GM21528 (cell line): ENCODE results near the gene MED27.

Source experiments
- ATAC-seq: cut with Tn5 transposase; IDR thresholded peaks from one replicate; pipeline ENCODE4 v1.9.1; 2021; ENCODE audit warnings: mild to moderate bottlenecking, moderate library complexity; ENCODE audit not compliant: unreplicated experiment, low FRiP score

The MED27 gene

DNA sequence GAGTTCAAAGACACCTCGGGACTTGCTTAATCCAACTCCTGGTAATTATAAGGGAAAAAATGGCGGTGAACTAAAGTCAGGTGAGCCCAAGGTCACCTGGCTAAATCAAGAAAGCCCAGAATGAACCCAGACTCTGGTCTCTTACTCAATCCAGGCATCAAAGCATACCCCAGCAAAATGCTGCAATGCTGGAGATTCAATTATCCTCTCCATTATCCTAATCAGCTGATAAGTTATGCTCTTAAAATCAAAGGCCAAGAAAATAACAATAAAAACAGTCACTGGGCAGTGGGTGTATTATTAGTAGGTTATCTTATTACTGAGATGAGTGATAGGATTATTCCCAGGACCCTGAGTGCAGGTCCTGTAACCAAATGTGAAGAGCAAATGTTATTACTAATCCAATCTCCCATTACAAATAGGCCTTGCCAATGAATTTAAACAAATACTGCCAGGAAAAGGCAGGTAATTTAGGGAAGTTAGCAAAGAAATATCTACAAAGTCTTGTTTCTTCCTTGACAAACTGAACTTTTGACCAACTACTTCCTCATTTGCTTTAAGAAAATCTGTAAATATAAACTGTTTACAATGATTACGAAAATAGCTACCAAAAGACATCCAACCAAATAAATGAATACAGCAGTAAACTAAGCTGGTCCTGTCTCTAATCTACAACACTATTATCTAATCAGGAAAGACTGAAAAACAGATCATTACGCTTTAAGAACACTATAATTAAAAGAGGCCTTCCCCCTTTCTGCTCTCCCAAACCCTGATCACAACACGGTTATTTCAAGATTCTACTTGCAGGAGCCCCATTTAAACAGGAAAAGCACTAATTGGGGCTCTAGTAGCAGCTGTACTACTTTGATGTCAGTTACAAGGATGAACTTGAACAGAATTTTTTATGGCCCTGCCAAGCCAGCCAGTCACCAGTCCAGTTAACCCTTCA is 103.2 kb downstream of the MED27 start:
- ATAC-seq = no peak

- ATAC-seq = no peak
Measured at GRCh38 chr9:131972889-131973288, 106.8 kb downstream of the MED27 start.

- ATAC-seq = no peak
Measured at GRCh38 chr9:131971482-131972074, 108.1 kb downstream of the MED27 start.

DNA sequence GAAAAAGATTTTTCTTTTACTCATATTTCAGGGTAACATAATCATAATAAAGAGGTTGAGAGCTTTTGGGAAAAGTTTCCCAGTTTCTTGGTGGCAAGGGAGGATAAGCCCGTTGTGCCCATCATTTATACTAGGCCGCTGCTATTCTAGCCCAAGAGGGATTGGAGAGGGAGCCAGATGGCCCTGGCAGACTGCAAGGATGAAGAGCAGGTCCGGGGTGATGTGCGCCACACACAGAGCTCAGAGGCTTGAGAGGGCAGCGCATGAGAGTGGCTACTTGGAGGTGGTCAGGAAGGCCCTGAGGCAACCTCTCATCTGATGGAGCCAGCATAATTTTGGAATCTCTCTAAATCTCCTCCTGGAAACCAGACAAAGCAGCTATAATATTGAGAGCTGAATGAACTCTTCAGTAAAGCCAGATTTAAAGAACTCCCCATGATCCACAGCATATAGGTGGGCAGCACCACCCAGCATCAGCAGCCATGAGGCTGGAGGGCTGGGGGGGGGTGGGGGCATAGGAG is 110.1 kb downstream of the MED27 start:
- ATAC-seq = no peak

DNA sequence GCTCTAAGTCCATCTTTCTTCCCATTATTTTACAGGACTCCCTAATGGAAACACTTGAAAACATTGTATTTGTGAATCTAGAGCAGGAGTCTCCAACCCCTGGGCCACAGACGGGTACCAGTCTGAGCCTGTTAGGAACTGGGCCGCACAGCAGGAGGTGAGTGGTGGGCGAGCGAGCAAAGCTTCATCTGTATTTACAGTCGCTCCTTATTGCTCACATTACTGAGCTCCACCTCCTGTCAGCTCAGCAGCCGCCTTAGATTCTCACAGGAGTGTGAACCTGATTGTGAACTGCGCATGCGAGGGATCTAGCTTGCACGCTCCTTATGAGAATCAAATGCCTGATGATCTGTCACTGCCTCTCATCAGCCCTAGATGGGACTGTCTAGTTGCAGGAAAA is 111.0 kb downstream of the MED27 start:
- no peak for ATAC-seq

DNA sequence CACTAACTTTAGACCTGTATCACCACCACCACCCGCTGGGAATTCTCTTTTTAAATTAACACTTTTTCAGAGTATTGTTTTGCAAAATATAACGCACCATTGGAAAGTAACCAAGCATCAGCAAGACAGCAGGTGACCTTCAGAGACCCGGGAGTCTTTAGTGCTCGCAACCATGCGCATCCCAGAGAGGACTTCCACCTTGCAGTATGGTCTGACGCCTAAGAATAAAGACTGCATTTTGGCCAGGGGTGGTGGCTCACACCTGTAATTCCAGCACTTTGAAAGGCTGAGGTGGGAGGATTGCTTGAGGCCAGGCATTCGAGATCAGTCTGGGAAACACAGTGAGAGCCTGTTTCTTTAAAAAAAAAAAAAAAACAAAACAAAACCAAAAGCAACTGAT is 113.8 kb downstream of the MED27 start:
- ATAC-seq = no peak

- no peak for ATAC-seq
Measured at GRCh38 chr9:131965103-131965502, 114.6 kb downstream of the MED27 start.

DNA sequence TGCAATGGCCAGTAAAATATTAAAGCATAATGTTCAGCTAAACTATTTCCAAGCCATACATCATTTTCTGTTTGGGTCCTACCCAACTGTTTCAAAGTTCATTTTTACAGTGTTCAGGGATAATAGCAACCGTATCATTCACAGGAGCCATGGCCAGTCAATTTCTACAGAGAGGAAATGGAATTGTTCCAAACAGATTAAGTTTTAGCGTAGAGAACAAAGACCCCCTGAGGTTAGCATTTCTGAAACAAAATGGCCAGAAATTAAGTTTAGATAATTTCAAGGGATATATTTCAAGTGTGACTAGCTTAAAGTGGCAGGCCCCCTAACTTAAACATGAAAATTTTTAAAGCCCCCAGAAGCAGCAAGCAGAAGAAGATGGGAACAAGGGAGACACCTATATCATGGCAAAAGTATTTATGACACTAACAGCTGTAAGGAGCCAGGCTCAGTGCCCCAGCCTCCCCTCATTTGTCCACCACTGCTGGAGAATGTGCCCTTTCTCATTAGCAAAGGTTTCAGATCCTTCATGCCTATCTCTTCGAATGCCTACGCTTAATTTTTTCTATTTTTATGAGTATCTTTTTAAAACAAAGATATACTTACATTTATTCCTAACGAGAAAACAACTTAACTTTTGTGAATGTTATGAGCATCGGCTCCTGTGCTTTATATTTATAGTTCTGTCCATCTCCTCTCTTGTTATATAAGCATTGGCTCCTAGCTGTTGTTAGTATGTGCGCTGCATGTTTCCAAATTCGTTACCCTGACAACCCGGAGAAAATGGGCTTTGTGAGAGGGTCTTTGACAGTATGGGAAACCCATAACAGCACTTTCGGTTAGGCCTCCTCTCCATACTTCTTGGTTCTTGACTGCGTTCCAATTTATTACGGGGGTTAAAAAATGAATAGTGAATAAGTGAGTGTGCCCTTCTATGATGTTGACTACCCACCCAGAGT is 116.3 kb downstream of the MED27 start:
- no peak for ATAC-seq

DNA sequence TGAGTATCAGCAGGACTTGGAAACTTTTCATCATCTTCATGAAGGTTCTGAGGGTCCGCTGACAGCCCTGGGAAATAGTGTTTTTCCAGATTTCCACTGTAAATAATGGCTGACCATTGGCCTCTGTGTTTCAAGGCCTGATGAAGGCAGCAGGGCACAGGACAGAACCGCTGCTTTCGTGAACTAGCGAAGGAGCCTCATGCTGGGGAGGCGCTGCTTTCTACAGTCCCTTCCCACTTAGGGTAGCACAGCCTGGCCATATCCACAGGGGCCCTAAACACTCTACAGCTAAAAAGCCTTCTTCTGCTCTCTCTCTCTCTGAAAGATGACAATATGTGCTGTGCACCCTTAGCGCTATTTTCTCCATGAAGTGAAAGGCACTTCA is 118.2 kb downstream of the MED27 start:
- no peak for ATAC-seq

- no peak for ATAC-seq
Measured at GRCh38 chr9:131960851-131961495, 118.7 kb downstream of the MED27 start.

- ATAC-seq = no peak
Measured at GRCh38 chr9:131960311-131960710, 119.4 kb downstream of the MED27 start.

DNA sequence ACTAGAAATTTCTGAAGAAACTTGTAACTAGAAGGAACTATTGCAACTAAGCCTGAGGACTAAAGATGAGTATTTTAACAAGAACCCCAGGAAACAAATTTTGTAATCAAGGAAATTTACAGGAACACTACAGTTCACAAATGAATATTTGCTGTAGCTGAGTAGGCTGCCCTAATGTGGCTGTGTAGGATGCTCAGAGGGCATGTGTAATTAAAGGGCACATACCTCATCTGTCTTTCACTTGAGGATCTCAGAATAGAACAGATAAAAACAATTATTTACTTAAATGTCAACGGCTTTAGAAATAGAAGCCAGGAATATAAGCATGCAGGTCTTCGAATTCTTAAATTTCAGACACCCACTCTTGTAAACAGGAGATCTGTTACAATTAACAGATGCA is 119.8 kb downstream of the MED27 start:
- no peak for ATAC-seq

DNA sequence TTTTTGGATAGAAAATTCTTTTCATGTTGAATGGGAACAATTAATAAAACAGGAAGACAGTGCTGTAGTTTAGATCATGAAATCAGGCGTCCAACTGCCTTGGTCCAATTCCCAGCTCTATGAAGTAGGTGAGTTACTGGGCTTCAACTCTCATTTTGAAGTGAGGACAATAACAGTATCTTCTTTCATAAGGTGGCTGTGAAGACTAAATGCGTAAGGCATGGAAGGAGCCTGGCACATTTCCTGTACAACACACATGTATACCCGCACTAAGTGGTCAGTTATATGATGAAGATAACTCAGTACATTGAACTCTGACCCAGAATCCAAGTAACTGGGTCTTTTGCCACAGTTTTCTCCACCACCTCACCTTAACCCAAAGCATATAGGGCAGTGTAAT is 120.6 kb downstream of the MED27 start:
- ATAC-seq = no peak

DNA sequence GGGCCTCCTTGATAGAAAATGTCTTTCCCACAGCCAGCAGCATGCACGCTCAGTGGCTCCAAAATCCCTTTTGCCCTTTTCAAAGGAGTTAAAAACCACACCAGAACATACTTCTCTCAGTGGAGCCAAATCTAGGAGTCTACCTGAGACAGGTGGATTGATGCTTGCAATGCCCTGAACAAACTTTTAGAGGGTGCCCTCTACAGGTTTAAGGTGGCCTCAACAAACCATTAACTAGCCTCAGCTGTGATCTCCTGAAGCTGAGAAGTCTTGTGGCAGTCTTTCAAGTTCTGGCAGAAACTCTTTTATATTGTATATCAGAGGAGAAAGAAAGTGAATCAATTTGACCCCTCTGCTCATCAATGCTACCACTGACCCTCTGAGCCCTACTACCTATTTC is 125.4 kb downstream of the MED27 start:
- no peak for ATAC-seq

DNA sequence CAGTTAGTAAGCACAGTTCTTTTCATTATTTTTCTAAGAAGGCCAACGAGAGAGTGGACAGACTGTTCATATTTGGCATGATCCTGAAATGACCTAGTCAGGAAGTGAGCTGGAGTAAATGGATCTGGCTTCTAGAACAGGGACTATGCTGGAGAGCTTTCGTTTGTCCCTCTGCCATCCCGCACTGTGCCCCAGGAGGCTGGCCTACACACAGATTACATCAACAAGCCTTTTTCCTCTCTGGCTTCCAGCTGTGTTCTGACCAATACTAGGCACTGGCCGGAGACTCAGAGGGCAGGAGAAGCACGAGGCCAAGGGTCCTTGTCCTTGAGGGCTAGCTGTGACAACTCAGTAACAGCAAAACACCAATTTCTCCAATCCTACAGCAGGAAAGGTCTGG is 127.8 kb downstream of the MED27 start:
- ATAC-seq = no peak

DNA sequence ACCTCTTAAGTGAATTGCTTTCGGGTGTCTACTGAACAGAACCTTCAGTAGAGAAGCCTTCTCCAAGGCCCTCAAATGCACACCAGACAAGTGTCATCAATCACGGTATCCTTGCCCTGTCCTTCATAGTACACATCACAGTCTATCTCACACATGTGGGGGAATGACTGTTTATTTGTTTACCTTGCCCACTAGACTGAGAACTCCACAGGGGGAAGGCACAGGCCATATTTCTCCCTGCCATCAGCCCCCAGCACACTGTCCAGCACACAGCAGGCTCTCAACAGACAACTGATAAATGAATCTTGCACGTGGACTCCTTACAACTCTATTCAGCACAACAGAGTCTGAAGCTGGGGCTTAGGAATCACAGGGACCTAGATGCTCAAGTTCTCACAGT is 128.5 kb downstream of the MED27 start:
- no peak for ATAC-seq

DNA sequence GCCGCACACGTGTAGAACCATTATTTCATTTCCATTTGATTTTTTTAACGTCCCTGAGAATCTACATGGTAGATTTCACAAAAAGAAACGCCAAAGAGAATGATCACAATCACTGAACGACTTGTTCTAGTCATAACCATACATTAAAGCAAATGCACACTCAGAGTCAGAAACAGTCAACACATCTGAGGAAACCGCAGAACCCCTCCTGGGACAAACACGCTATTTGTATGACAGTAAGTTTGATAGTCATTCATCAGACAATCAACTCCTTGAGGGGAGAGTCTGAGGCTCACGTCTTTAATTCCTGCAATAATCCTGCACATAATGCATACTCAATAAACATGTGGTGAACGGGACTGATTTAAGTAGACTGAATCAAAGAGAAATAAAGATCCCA is 129.2 kb downstream of the MED27 start:
- no peak for ATAC-seq

GRCh38 chr9:131946180-131946579 is 133.5 kb downstream of the MED27 start:
- ATAC-seq = no peak

GRCh38 chr9:131943351-131943841 is 136.3 kb downstream of the MED27 start:
- ATAC-seq = no peak

GRCh38 chr9:131942146-131942720 is 137.4 kb downstream of the MED27 start:
- ATAC-seq = no peak
